OCI-LY1 (cell line): ENCODE data around the gene CDH4.

Source experiments
- H2AFZ ChIP-seq: fragments of 200-600 bp; sonication (generic), shearing (Covaris generic); 2 replicates; pipeline ENCODE4 v1.6.0; 2014; ENCODE audit warnings: antibody characterized with exemption, mild to moderate bottlenecking, low read length
- H3F3A ChIP-seq: fragments of 200-600 bp; sonication (generic), shearing (Covaris generic); 2 replicates; pipeline ENCODE4 v1.6.0; 2014; ENCODE audit warnings: mild to moderate bottlenecking, antibody characterized with exemption, low read length, moderate library complexity; ENCODE audit not compliant: insufficient read depth
- H3K27ac ChIP-seq: fragments of 200-600 bp; sonication (generic); 2 replicates; pipeline ENCODE4 v1.5.1; 2014; ENCODE audit warnings: low read length, mixed run types, mild to moderate bottlenecking, low read depth; ENCODE audit not compliant: poor library complexity, severe bottlenecking
- H3K27me3 ChIP-seq: fragments of 200-600 bp; sonication (generic); 2 replicates; pipeline ENCODE4 v1.6.0; 2014; ENCODE audit warnings: antibody characterized with exemption, mild to moderate bottlenecking, low read length, moderate library complexity; ENCODE audit not compliant: insufficient read depth
- H3K36me3 ChIP-seq: fragments of 200-600 bp; sonication (generic); 2 replicates; pipeline ENCODE4 v1.6.1; 2014; ENCODE audit warnings: mild to moderate bottlenecking, antibody characterized with exemption, low read length, moderate library complexity, mixed read lengths; ENCODE audit not compliant: insufficient read depth
- H3K4me1 ChIP-seq: fragments of 200-600 bp; sonication (generic); 2 replicates; pipeline ENCODE4 v1.5.1; 2014; ENCODE audit warnings: mild to moderate bottlenecking, low read length, moderate library complexity; ENCODE audit not compliant: insufficient read depth, severe bottlenecking
- H3K4me2 ChIP-seq: fragments of 200-600 bp; sonication (generic), shearing (Covaris generic); 2 replicates; pipeline ENCODE4 v1.6.1; 2014; ENCODE audit warnings: low read length
- H3K4me3 ChIP-seq: fragments of 200-600 bp; sonication (generic); 2 replicates; pipeline ENCODE4 v1.5.1; 2014; ENCODE audit warnings: low read length, low read depth, mild to moderate bottlenecking, mixed read lengths; ENCODE audit not compliant: poor library complexity, severe bottlenecking
- H3K79me2 ChIP-seq: fragments of 200-600 bp; shearing (Covaris generic); 2 replicates; pipeline ENCODE4 v1.6.1; 2016; ENCODE audit warnings: mixed run types, low read length, mixed read lengths; ENCODE audit not compliant: insufficient read depth
- H3K9ac ChIP-seq: fragments of 200-600 bp; sonication (generic), shearing (Covaris generic); 2 replicates; pipeline ENCODE4 v1.6.1; 2014; ENCODE audit warnings: mild to moderate bottlenecking, low read length, mixed read lengths
- H3K9me2 ChIP-seq: fragments of 200-600 bp; sonication (generic), shearing (Covaris generic); 2 replicates; pipeline ENCODE4 v1.6.1; 2014; ENCODE audit warnings: low read depth, mild to moderate bottlenecking, low read length, mixed read lengths
- H3K9me3 ChIP-seq: fragments of 200-600 bp; shearing (Covaris generic); 2 replicates; pipeline ENCODE4 v1.6.1; 2014; ENCODE audit warnings: low read length, mixed read lengths
- H4K20me1 ChIP-seq: fragments of 200-600 bp; sonication (generic), shearing (Covaris generic); 2 replicates; pipeline ENCODE4 v1.6.0; 2016; ENCODE audit warnings: mild to moderate bottlenecking, low read length; ENCODE audit not compliant: insufficient read depth
- CTCF ChIP-seq: fragments of 200-600 bp; sonication (generic), shearing (Covaris generic); IDR thresholded peaks from 2 replicates; pipeline ENCODE4 v1.5.1; 2017; ENCODE audit warnings: mild to moderate bottlenecking, antibody characterized with exemption, low read length, moderate library complexity, mixed read lengths
- EZH2 ChIP-seq: fragments of 200-600 bp; sonication (generic), shearing (Covaris generic); IDR thresholded peaks from 2 replicates; pipeline ENCODE4 v1.8.0; 2017; ENCODE audit warnings: borderline replicate concordance, mixed run types, mild to moderate bottlenecking, antibody characterized with exemption, low read length, moderate library complexity, mixed read lengths

CDH4 gene

GRCh38 chr20:61779176-61779965 lies 527.3 kb downstream of the CDH4 start:
- Histone ChIP-seq H3K4me3 (no peak overlapping the region), H3K4me1 (no peaks in the 10 kb centered on the region), H3K36me3 (no peaks in the 10 kb centered on the region), H2AFZ (no peak overlapping the region), H3K9me2 (no peaks in the 10 kb centered on the region), H3K9ac (no peak overlapping the region), H3K27ac (no peak overlapping the region), H3K4me2 (no peak overlapping the region), H4K20me1 (no peaks in the 10 kb centered on the region), H3F3A (no peaks in the 10 kb centered on the region), H3K79me2 (no peaks in the 10 kb centered on the region), H3K27me3 (no peaks in the 10 kb centered on the region), H3K9me3 (no peaks in the 10 kb centered on the region)
- TF ChIP-seq CTCF (no peak), EZH2 (no peak)

- no peaks in the 10 kb centered on the region for H3K9me3 ChIP-seq
- no peaks in the 10 kb centered on the region for H4K20me1 ChIP-seq
- no peaks in the 10 kb centered on the region for H3K27me3 ChIP-seq
- no peaks in the 10 kb centered on the region for H3K79me2 ChIP-seq
- no peaks in the 10 kb centered on the region for H3K9me2 ChIP-seq
- no peaks in the 10 kb centered on the region for H3K36me3 ChIP-seq
- H3K4me2 ChIP-seq = no peak overlapping the region
- no peaks in the 10 kb centered on the region for H3K4me1 ChIP-seq
- H3F3A ChIP-seq = no peaks in the 10 kb centered on the region
- no peak for TF ChIP-seq EZH2
- TF ChIP-seq CTCF = no peak
- H3K9ac ChIP-seq = no peak overlapping the region
- H2AFZ ChIP-seq = no peak overlapping the region
- H3K4me3 ChIP-seq = no peak overlapping the region
- no peak overlapping the region for H3K27ac ChIP-seq
These were observed 528.0 kb downstream of the CDH4 start for GRCh38 chr20:61780066-61780465.

GRCh38 chr20:61784801-61785566 lies 532.9 kb downstream of the CDH4 start:
- no peaks in the 10 kb centered on the region for H3K36me3 ChIP-seq
- no peak for TF ChIP-seq EZH2
- no peak for TF ChIP-seq CTCF
- no peak overlapping the region for H3K4me2 ChIP-seq
- no peak overlapping the region for H2AFZ ChIP-seq
- H3K27ac ChIP-seq = no peak overlapping the region
- no peaks in the 10 kb centered on the region for H3K27me3 ChIP-seq
- H3K4me3 ChIP-seq = no peak overlapping the region
- H3K79me2 ChIP-seq = no peaks in the 10 kb centered on the region
- no peaks in the 10 kb centered on the region for H3F3A ChIP-seq
- H3K4me1 ChIP-seq = no peaks in the 10 kb centered on the region
- H3K9me2 ChIP-seq = no peaks in the 10 kb centered on the region
- no peaks in the 10 kb centered on the region for H4K20me1 ChIP-seq
- no peak overlapping the region for H3K9ac ChIP-seq
- no peaks in the 10 kb centered on the region for H3K9me3 ChIP-seq
